Suprapubic skin (tissue), 4 donors: ENCODE results near the gene DNAAF8. TPM values are rescaled to one million over a fixed set of nuclear protein-coding genes. Genes with fewer than 3 reads are reported as not detected.

ENCODE experiments used
- DNase-seq, 2 donors: peaks; one replicate each; pipeline ENCODE4 v3.0.0-alpha.2; 2019; ENCODE audit warnings: low spot score in 2 of 2
- H3K27ac ChIP-seq: fragments of 200-600 bp; sonication (generic); one replicate; pipeline ENCODE4 v1.5.1; 2019
- H3K27me3 ChIP-seq: fragments of 200-600 bp; sonication (generic); one replicate; pipeline ENCODE4 v1.5.1; 2019
- H3K36me3 ChIP-seq: fragments of 200-600 bp; sonication (generic); one replicate; pipeline ENCODE4 v1.5.1; 2019
- H3K4me1 ChIP-seq: fragments of 200-600 bp; sonication (generic); one replicate; pipeline ENCODE4 v1.5.1; 2019
- H3K4me3 ChIP-seq: fragments of 200-600 bp; sonication (generic); one replicate; pipeline ENCODE4 v1.5.1; 2019; ENCODE audit warnings: mild to moderate bottlenecking
- H3K9me3 ChIP-seq: fragments of 200-600 bp; sonication (generic); one replicate; pipeline ENCODE4 v1.5.1; 2019
- CTCF ChIP-seq, 2 donors: fragments of 200-600 bp in 1 of 2; fragments of 450-650 bp in 1 of 2; sonication (generic) in 1 of 2; IDR thresholded peaks; one replicate each; pipeline ENCODE4 v1.5.1; 2016 to 2019; ENCODE audit warnings: antibody characterized with exemption in 2 of 2, mild to moderate bottlenecking in 1 of 2, moderate library complexity in 1 of 2
- EP300 ChIP-seq: sonication (generic); formaldehyde crosslinking; IDR thresholded peaks from one replicate; pipeline ENCODE4 v1.6.1; 2017; ENCODE audit warnings: antibody characterized with exemption
- POLR2A ChIP-seq, 2 donors: fragments of 450-650 bp; IDR thresholded peaks; one replicate each; pipeline ENCODE4 v1.6.1; 2017; ENCODE audit warnings: antibody characterized with exemption in 2 of 2, mild to moderate bottlenecking in 2 of 2, moderate library complexity in 2 of 2
- POLR2AphosphoS5 ChIP-seq, 3 donors: sonication (generic); formaldehyde crosslinking; IDR thresholded peaks; one replicate each; pipeline ENCODE4 v1.6.1; 2017; ENCODE audit warnings: antibody characterized with exemption in 3 of 3
- WGBS: methylation state at CpG from one replicate; pipeline ENCODE4 v1.1.5; 2018; 5-methylcytosine and 5-hydroxymethylcytosine counted together
- total RNA-seq, 4 donors: library from RNA; depleted of rRNA; stranded (reverse); fragments of >200 nt; gene quantifications; one replicate each; pipeline ENCODE4 v1.1.0, GENCODE V29; 2016

DNAAF8 gene
- total RNA-seq, 4 donors from 2014 or later = 0.36 to 1.7 (median 1.4) TPM; not detected in 1

GRCh38 chr16:4775005-4775404 lies 40.7 kb downstream of the DNAAF8 start:
- 40% methylated on average over 6 of the region's 13 CpGs for WGBS
- no peaks in the 10 kb centered on the region for H3K36me3 ChIP-seq

DNA sequence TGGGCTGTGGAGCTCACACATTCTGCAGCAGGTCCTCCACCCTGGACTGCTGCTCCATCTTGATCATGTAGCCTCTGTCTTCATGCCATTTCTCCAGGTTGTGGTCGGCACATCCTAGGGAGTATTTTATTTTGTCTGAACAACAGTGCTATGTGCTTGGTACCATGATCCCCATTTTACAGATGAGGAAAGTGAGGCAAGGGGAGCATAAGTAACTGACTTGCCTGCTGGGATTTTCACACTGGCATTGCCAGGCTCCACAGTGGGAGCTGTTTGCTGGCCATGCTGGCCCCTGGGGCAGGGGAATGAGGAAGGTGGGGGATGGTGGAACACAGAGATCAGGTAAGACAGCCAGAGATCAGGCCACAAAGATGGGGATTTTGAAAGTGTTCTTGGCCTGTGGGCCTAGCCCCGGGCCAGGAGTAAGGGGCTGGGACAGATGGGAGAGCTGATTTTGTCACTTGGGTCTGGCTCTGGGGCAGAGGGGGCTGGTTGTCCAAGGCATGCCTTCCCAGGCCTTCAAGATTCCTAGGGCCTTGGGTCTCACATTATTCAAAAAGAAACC lies 41.9 kb downstream of the DNAAF8 start:
- TF ChIP-seq EP300 (no peak), CTCF (IDR thresholded peaks at IDR 0.05) (no peak), POLR2A (IDR thresholded peaks at IDR 0.05) (no peak)
- Histone ChIP-seq H3K4me3 (no peak overlapping the region), H3K27ac (no peak overlapping the region), H3K36me3 (no peaks in the 10 kb centered on the region), H3K9me3 (no peaks in the 10 kb centered on the region), H3K4me1 (no peaks in the 10 kb centered on the region), H3K27me3 (no peaks in the 10 kb centered on the region)
- 92% methylated on average over 2 of the region's 2 CpGs for WGBS
- no peak for DNase-seq

More at GRCh38 chr16:4775005-4775404, 40.7 kb downstream of the DNAAF8 start:
- H3K4me3 ChIP-seq = no peak overlapping the region
- H3K4me1 ChIP-seq = no peaks in the 10 kb centered on the region
- no peaks in the 10 kb centered on the region for H3K9me3 ChIP-seq
- H3K27me3 ChIP-seq = no peaks in the 10 kb centered on the region
- no peak for DNase-seq
- H3K27ac ChIP-seq = no peak overlapping the region
- TF ChIP-seq POLR2AphosphoS5 (IDR thresholded peaks at IDR 0.05) (no peak), EP300 (no peak), POLR2A (IDR thresholded peaks at IDR 0.05) (no peak), CTCF (IDR thresholded peaks at IDR 0.05) (no peak)

GRCh38 chr16:4777339-4778049 lies 43.2 kb downstream of the DNAAF8 start:
- Histone ChIP-seq H3K27me3 (no peaks in the 10 kb centered on the region), H3K4me1 (no peaks in the 10 kb centered on the region), H3K36me3 (no peaks in the 10 kb centered on the region), H3K9me3 (no peaks in the 10 kb centered on the region), H3K27ac (no peak overlapping the region), H3K4me3 (no peak overlapping the region)
- 83% methylated on average over 14 of the region's 17 CpGs for WGBS
- DNase-seq = no peak
- TF ChIP-seq CTCF (IDR thresholded peaks at IDR 0.05) = no peak
- TF ChIP-seq EP300 = no peak
- TF ChIP-seq POLR2AphosphoS5 (IDR thresholded peaks at IDR 0.05) = no peak
- TF ChIP-seq POLR2A (IDR thresholded peaks at IDR 0.05) = no peak

GRCh38 chr16:4778050-4778392 lies 43.7 kb downstream of the DNAAF8 start:
- no peaks in the 10 kb centered on the region for H3K36me3 ChIP-seq
- H3K27me3 ChIP-seq = no peaks in the 10 kb centered on the region
- no peaks in the 10 kb centered on the region for H3K4me1 ChIP-seq
- DNase-seq = no peak
- no peak overlapping the region for H3K4me3 ChIP-seq
- TF ChIP-seq POLR2A (IDR thresholded peaks at IDR 0.05) = no peak
- no peak for TF ChIP-seq CTCF (IDR thresholded peaks at IDR 0.05)
- TF ChIP-seq POLR2AphosphoS5 (IDR thresholded peaks at IDR 0.05) = no peak
- H3K9me3 ChIP-seq = no peaks in the 10 kb centered on the region
- no peak overlapping the region for H3K27ac ChIP-seq
- 89% methylated on average over 4 of the region's 5 CpGs for WGBS

DNA sequence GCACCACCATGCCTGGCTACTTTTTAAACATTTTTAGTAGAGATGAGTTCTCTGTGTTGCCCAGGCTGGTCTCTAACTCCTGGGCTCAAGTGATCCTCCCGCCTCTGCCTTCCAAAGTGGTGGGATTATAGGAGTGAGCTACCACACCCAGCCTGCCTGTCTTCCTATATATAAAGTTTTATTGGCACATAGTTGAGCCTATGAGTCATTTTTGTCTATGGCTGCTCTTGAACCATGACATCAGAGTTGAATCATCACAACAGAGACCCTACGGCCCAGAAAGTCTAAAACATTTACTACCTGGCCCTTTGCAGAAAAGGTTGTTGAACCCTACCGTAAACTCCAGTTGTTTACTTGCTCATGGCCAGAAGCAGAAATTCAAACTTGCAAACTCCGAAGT lies 45.9 kb downstream of the DNAAF8 start:
- 86% methylated on average over 4 of the region's 4 CpGs for WGBS
- no peaks in the 10 kb centered on the region for H3K27me3 ChIP-seq
- no peaks in the 10 kb centered on the region for H3K9me3 ChIP-seq
- no peaks in the 10 kb centered on the region for H3K36me3 ChIP-seq
- no peak overlapping the region for H3K27ac ChIP-seq
- DNase-seq = no peak
- TF ChIP-seq POLR2A (IDR thresholded peaks at IDR 0.05) = no peak
- TF ChIP-seq CTCF (IDR thresholded peaks at IDR 0.05) = no peak
- TF ChIP-seq POLR2AphosphoS5 (IDR thresholded peaks at IDR 0.05) = no peak
- TF ChIP-seq EP300 = no peak
- H3K4me3 ChIP-seq = no peak overlapping the region
- H3K4me1 ChIP-seq = no peaks in the 10 kb centered on the region
